ENCODE measurements around the gene IL7R.
"Not testable (repeated sequence)": the region's sequence is repeated elsewhere in the genome, so short reads cannot be mapped to it uniquely, and the experiment has no call there.

The IL7R gene

GRCh38 chr5:35838370-35839042, 18.2 kb upstream of the IL7R start:
- DNase-seq (ENCODE audit: low read depth in 1 of 2, low spot score in 1 of 2): no peak

GRCh38 chr5:35842856-35843255, 13.8 kb upstream of the IL7R start:
- DNase-seq (ENCODE audit: low read depth in 1 of 2, low spot score in 1 of 2): no peak

GRCh38 chr5:35845508-35845907, 11.2 kb upstream of the IL7R start:
- DNase-seq (ENCODE audit: low read depth in 1 of 2, low spot score in 1 of 2): not testable (repeated sequence)

- DNase-seq (ENCODE audit: low read depth in 1 of 2, low spot score in 1 of 2): no peak
Observed at GRCh38 chr5:35847491-35847890, 9.2 kb upstream of the IL7R start.

- no peak for DNase-seq (ENCODE audit: low read depth in 1 of 2, low spot score in 1 of 2)
Observed at GRCh38 chr5:35847961-35848360, 8.7 kb upstream of the IL7R start.

GRCh38 chr5:35849860-35850259, 6.8 kb upstream of the IL7R start:
- no peak for DNase-seq (ENCODE audit: low read depth in 1 of 2, low spot score in 1 of 2)

- DNase-seq (ENCODE audit: low read depth in 1 of 2, low spot score in 1 of 2): no peak
Observed at GRCh38 chr5:35850967-35851680, 5.6 kb upstream of the IL7R start.

- no peak for DNase-seq (ENCODE audit: low read depth in 1 of 2, low spot score in 1 of 2)
Observed at GRCh38 chr5:35852084-35852734, 4.5 kb upstream of the IL7R start.

GRCh38 chr5:35852773-35853172, 3.9 kb upstream of the IL7R start:
- DNase-seq (ENCODE audit: low read depth in 1 of 2, low spot score in 1 of 2): no peak

- DNase-seq (ENCODE audit: low read depth in 1 of 2, low spot score in 1 of 2): peak; percentile 37 to 51
Observed at GRCh38 chr5:35853631-35854030, 3.1 kb upstream of the IL7R start.

- DNase-seq (ENCODE audit: low read depth in 1 of 2, low spot score in 1 of 2): peak in 1 of 2 donors; percentile 50
Observed at GRCh38 chr5:35854248-35854647, 2.4 kb upstream of the IL7R start.

GRCh38 chr5:35855187-35855586, 1.5 kb upstream of the IL7R start:
- DNase-seq (ENCODE audit: low read depth in 1 of 2, low spot score in 1 of 2): no peak

GRCh38 chr5:35856186-35856764, 416 bp upstream of the IL7R start:
- not testable (repeated sequence) for DNase-seq (ENCODE audit: low read depth in 1 of 2, low spot score in 1 of 2)

- no peak for DNase-seq (ENCODE audit: low read depth in 1 of 2, low spot score in 1 of 2)
Observed at GRCh38 chr5:35857606-35858205, 1.0 kb downstream of the IL7R start.

GRCh38 chr5:35859101-35859661, 2.5 kb downstream of the IL7R start:
- no peak for DNase-seq (ENCODE audit: low read depth in 1 of 2, low spot score in 1 of 2)

- no peak for DNase-seq (ENCODE audit: low read depth in 1 of 2, low spot score in 1 of 2)
Observed at GRCh38 chr5:35860686-35861085, 4.0 kb downstream of the IL7R start.

GRCh38 chr5:35861718-35862117, 5.0 kb downstream of the IL7R start:
- DNase-seq (ENCODE audit: low read depth in 1 of 2, low spot score in 1 of 2): no peak

- DNase-seq (ENCODE audit: low read depth in 1 of 2, low spot score in 1 of 2): no peak
Observed at GRCh38 chr5:35862126-35862525, 5.4 kb downstream of the IL7R start.

- DNase-seq (ENCODE audit: low read depth in 1 of 2, low spot score in 1 of 2): no peak
Observed at GRCh38 chr5:35863159-35863558, 6.5 kb downstream of the IL7R start.

- no peak for DNase-seq (ENCODE audit: low read depth in 1 of 2, low spot score in 1 of 2)
Observed at GRCh38 chr5:35867998-35868397, 11.3 kb downstream of the IL7R start.

- DNase-seq (ENCODE audit: low read depth in 1 of 2, low spot score in 1 of 2): no peak
Observed at GRCh38 chr5:35869685-35870277, 13.1 kb downstream of the IL7R start.
